ENCODE measurements around the gene ARMC9. TPM values are rescaled to one million over a fixed set of nuclear protein-coding genes. Genes with fewer than 3 reads are reported as not detected.
"Not testable (repeated sequence)": the region's sequence is repeated elsewhere in the genome, so short reads cannot be mapped to it uniquely, and the experiment has no call there.

ARMC9 gene
- total RNA-seq, 1 experiment from 2014 or later: 23.4 TPM

GRCh38 chr2:231405601-231406367 lies 207.4 kb downstream of the ARMC9 start:
- H3K79me2 ChIP-seq (ENCODE audit: low read length); H3K36me3 ChIP-seq (ENCODE audit: low read depth, low read length); BruUV-seq (replicated peaks); intact Hi-C loops (cut with micrococcal nuclease); H4K20me1 ChIP-seq (ENCODE audit: low read length); H3K27me3 ChIP-seq (ENCODE audit: low read length); H3F3A ChIP-seq (ENCODE audit: low read length, unreplicated experiment); H3K9me2 ChIP-seq (replicated peaks; ENCODE audit: low read length); H3K9me3 ChIP-seq (ENCODE audit: low read length): not testable (repeated sequence)
- H3K27ac ChIP-seq (ENCODE audit: low read length): peak overlapping the region; percentile 77
- H2AFZ ChIP-seq (ENCODE audit: low read length): peak overlapping the region; percentile 63
- ATAC-seq (peak; percentile 73), DNase-seq (peak; percentile 22)
- ChIA-PET POLR2A (ENCODE audit: unreplicated experiment) (interaction anchor here (0.7 kb wide), 1 partner anchor 51 kb away, joined by 4 read pairs; no protein-coding TSS in a partner anchor), CTCF (interaction anchor here (0.6 to 1.0 kb wide), 2 partner anchors 160 to 294 kb away, joined by 3 read pairs; no protein-coding TSS in a partner anchor)
- H3K4me3 ChIP-seq (ENCODE audit: low read length): peak overlapping the region; percentile 38; the same call in 1 of the 2 replicates
- H3K4me1 ChIP-seq (ENCODE audit: insufficient read depth, low read length): peaks cover 34% of the 10 kb centered on the region
- TF ChIP-seq CTCF (conservative IDR thresholded peaks at IDR 0.05; ENCODE audit: low read depth, low read length): peak; percentile 50; the same call in 1 of the 2 replicates
- peak overlapping the region; percentile 47 for H3K9ac ChIP-seq (ENCODE audit: low read length)
- peak overlapping the region; percentile 65 for H3K4me2 ChIP-seq (ENCODE audit: low read length)

GRCh38 chr2:231407686-231408085 lies 209.3 kb downstream of the ARMC9 start:
- H3K4me2 ChIP-seq (ENCODE audit: low read length); H3K9me3 ChIP-seq (ENCODE audit: low read length); H3K27me3 ChIP-seq (ENCODE audit: low read length); H3K4me3 ChIP-seq (ENCODE audit: low read length); H3F3A ChIP-seq (ENCODE audit: low read length, unreplicated experiment); POLR2A ChIA-PET (ENCODE audit: unreplicated experiment); H3K9ac ChIP-seq (ENCODE audit: low read length); H3K36me3 ChIP-seq (ENCODE audit: low read depth, low read length); CTCF ChIA-PET; H4K20me1 ChIP-seq (ENCODE audit: low read length); intact Hi-C loops (cut with micrococcal nuclease); ATAC-seq; H3K9me2 ChIP-seq (replicated peaks; ENCODE audit: low read length); H3K27ac ChIP-seq (ENCODE audit: low read length); H2AFZ ChIP-seq (ENCODE audit: low read length); DNase-seq; H3K79me2 ChIP-seq (ENCODE audit: low read length); BruUV-seq (replicated peaks): not testable (repeated sequence)
- H3K4me1 ChIP-seq (ENCODE audit: insufficient read depth, low read length): peaks cover 46% of the 10 kb centered on the region

GRCh38 chr2:231408304-231408703 lies 209.9 kb downstream of the ARMC9 start:
- H3K4me1 ChIP-seq (ENCODE audit: insufficient read depth, low read length): peaks cover 42% of the 10 kb centered on the region
- intact Hi-C loops (cut with micrococcal nuclease); H4K20me1 ChIP-seq (ENCODE audit: low read length); H3K79me2 ChIP-seq (ENCODE audit: low read length); ATAC-seq; CTCF ChIA-PET; H3K9ac ChIP-seq (ENCODE audit: low read length); H3K9me2 ChIP-seq (replicated peaks; ENCODE audit: low read length); H3F3A ChIP-seq (ENCODE audit: low read length, unreplicated experiment); H3K9me3 ChIP-seq (ENCODE audit: low read length); H3K27ac ChIP-seq (ENCODE audit: low read length); H2AFZ ChIP-seq (ENCODE audit: low read length); POLR2A ChIA-PET (ENCODE audit: unreplicated experiment); DNase-seq; BruUV-seq (replicated peaks); H3K36me3 ChIP-seq (ENCODE audit: low read depth, low read length); H3K4me3 ChIP-seq (ENCODE audit: low read length); H3K27me3 ChIP-seq (ENCODE audit: low read length); H3K4me2 ChIP-seq (ENCODE audit: low read length): not testable (repeated sequence)

GRCh38 chr2:231409776-231410175 lies 211.3 kb downstream of the ARMC9 start:
- POLR2A ChIA-PET (ENCODE audit: unreplicated experiment): no interaction called here
- no TSS peak for BruUV-seq (replicated peaks)

More at GRCh38 chr2:231409776-231410175, 211.3 kb downstream of the ARMC9 start:
- ATAC-seq (no peak), DNase-seq (no peak)
- no peaks in the 10 kb centered on the region for H3K9me2 ChIP-seq (replicated peaks; ENCODE audit: low read length)
- H3K27me3 ChIP-seq (ENCODE audit: low read length): no peaks in the 10 kb centered on the region
- no peak overlapping the region for H3K9ac ChIP-seq (ENCODE audit: low read length)
- no peaks in the 10 kb centered on the region for H4K20me1 ChIP-seq (ENCODE audit: low read length)
- H3K9me3 ChIP-seq (ENCODE audit: low read length): no peaks in the 10 kb centered on the region
- H3K4me1 ChIP-seq (ENCODE audit: insufficient read depth, low read length): peaks cover 33% of the 10 kb centered on the region
- CTCF ChIA-PET: no interaction called here
- H3K36me3 ChIP-seq (ENCODE audit: low read depth, low read length): no peaks in the 10 kb centered on the region
- no peak overlapping the region for H3K4me3 ChIP-seq (ENCODE audit: low read length)
- no peaks in the 10 kb centered on the region for H3K79me2 ChIP-seq (ENCODE audit: low read length)
- TF ChIP-seq EZH2phosphoT487 (IDR thresholded peaks at IDR 0.05; ENCODE audit: borderline replicate concordance, low read length) (no peak), CTCF (conservative IDR thresholded peaks at IDR 0.05; ENCODE audit: low read depth, low read length) (no peak), EZH2 (IDR thresholded peaks at IDR 0.05; ENCODE audit: low read length, unreplicated experiment) (no peak)
- H3K27ac ChIP-seq (ENCODE audit: low read length): no peak overlapping the region
- no peak overlapping the region for H2AFZ ChIP-seq (ENCODE audit: low read length)
- intact Hi-C loops (cut with micrococcal nuclease): no loop called here
- no peak overlapping the region for H3K4me2 ChIP-seq (ENCODE audit: low read length)
- no peaks in the 10 kb centered on the region for H3F3A ChIP-seq (ENCODE audit: low read length, unreplicated experiment)

Data from PC-3 (cell line).